Stimulated activated CD4-positive, alpha-beta T cell treated with anti-CD3 and anti-CD28 coated beads, Interleukin-12 subunit alpha, Interleukin-12 subunit beta, amount 100 ng/mL, for 4 hours (primary cell): ENCODE results near the gene G6PC3.
"Not testable (repeated sequence)": the region's sequence is repeated elsewhere in the genome, so short reads cannot be mapped to it uniquely, and the experiment has no call there.

ENCODE experiments used
- DNase-seq: peaks from one replicate; pipeline ENCODE4 v3.0.0-alpha.2; 2020

G6PC3 gene

GRCh38 chr17:44110011-44110686 is 39.6 kb downstream of the G6PC3 start:
- no peak for DNase-seq

GRCh38 chr17:44110823-44111633 is 40.5 kb downstream of the G6PC3 start:
- DNase-seq = peak; percentile 53

GRCh38 chr17:44111777-44112176 is 41.2 kb downstream of the G6PC3 start:
- DNase-seq = no peak

GRCh38 chr17:44112284-44113280 is 42.0 kb downstream of the G6PC3 start:
- DNase-seq = no peak

- DNase-seq = no peak
These were observed 42.8 kb downstream of the G6PC3 start for GRCh38 chr17:44113382-44113781.

- no peak for DNase-seq
These were observed 43.6 kb downstream of the G6PC3 start for GRCh38 chr17:44113868-44114840.

- peak; percentile 24 for DNase-seq
These were observed 45.3 kb downstream of the G6PC3 start for GRCh38 chr17:44115585-44116415.

GRCh38 chr17:44117351-44117750 is 46.8 kb downstream of the G6PC3 start:
- DNase-seq = no peak

- DNase-seq = no peak
These were observed 48.0 kb downstream of the G6PC3 start for GRCh38 chr17:44118427-44119050.

- DNase-seq = no peak
These were observed 48.5 kb downstream of the G6PC3 start for GRCh38 chr17:44119062-44119461.

- DNase-seq = no peak
These were observed 49.3 kb downstream of the G6PC3 start for GRCh38 chr17:44119798-44120197.

- not testable (repeated sequence) for DNase-seq
These were observed 49.7 kb downstream of the G6PC3 start for GRCh38 chr17:44120281-44120680.

- no peak for DNase-seq
These were observed 50.5 kb downstream of the G6PC3 start for GRCh38 chr17:44120851-44121605.

GRCh38 chr17:44121997-44122815 is 51.7 kb downstream of the G6PC3 start:
- no peak for DNase-seq

GRCh38 chr17:44122816-44123355 is 52.4 kb downstream of the G6PC3 start:
- DNase-seq = no peak

GRCh38 chr17:44123356-44124117 is 53.0 kb downstream of the G6PC3 start, which contains the start of gene HDAC5:
Gene HDAC5, minus strand, starts transcription at chr17:44123641. Its CDS starts 6,126 bp downstream, at chr17:44117515.
- DNase-seq = peak; percentile 93

GRCh38 chr17:44124118-44124438 is 53.5 kb downstream of the G6PC3 start:
- DNase-seq = no peak
